ENCODE measurements around the gene LSM3.
A peak's percentile ranks its signal among the peaks of the same experiment; 100 is the strongest.

Gene LSM3

DNA sequence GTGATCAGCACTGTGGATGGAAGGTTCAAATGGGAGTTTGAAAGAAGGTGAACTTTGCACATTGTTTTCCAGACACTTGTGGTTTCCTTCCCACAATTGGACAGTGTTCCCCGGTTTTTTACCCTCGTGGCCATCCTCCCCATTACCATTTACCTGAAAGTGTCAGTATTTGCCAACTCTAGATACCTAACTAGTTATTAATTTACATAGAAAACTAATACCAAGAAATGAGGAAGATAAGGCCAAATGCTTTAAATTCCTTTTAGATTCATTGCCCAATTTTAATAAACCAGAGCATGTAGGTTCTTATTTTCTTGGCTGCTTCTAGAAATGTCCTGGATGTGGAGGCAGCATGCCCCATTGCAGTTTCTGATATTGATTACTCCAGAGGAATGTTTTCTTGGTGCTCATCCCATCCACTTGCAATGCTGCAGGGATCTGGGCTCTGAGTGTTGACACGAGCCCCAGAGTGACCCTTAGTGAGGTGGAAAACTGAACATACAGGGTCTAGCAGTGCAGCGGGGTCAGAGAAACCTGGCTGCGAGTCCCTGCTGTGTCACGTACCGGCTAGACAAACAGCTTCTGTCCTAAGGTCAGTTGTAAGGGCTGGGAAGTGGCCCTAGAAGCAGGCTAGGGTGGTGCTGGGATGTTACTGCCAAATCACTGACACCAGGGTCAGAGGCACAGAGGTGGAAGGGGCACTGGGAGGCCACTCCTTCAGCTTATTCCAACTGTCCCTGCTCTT, 23.5 kb downstream of the LSM3 start:
- no peak for DNase-seq

DNA sequence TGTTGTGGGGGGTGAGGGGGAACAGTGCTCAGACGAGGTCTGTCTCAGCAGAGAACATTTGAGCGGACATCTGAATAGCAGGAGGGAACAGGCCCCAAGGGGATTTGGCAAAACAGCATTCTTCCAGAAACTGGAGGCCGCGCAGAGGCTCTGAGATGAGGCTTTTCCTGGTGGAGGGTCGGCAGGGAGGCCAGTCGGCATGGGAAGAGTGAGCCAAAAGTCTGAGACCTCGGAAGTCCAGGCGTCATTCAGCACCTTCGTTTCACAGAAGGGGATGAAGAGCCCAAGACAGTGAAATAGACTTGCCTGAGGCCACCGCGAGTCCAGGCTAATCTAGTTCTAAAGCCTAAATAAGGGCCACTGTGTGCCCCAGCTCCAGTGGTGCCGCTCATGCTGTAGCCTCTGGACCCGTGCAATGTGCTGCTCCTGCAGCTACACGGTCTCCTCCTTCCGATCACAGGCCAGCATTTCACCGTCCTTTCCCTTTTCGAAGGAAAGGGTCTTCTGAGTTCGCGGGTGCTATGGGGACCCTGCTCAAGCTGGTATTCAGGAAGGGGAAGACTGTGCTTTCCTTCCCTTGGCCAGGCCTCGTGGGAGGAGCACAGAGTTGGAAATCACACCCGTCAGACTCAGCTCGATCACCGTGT, 24.4 kb downstream of the LSM3 start:
- DNase-seq, result no peak

GRCh38 chr3:14203521-14204079, 25.0 kb downstream of the LSM3 start:
- DNase-seq, result peak; percentile 65

DNA sequence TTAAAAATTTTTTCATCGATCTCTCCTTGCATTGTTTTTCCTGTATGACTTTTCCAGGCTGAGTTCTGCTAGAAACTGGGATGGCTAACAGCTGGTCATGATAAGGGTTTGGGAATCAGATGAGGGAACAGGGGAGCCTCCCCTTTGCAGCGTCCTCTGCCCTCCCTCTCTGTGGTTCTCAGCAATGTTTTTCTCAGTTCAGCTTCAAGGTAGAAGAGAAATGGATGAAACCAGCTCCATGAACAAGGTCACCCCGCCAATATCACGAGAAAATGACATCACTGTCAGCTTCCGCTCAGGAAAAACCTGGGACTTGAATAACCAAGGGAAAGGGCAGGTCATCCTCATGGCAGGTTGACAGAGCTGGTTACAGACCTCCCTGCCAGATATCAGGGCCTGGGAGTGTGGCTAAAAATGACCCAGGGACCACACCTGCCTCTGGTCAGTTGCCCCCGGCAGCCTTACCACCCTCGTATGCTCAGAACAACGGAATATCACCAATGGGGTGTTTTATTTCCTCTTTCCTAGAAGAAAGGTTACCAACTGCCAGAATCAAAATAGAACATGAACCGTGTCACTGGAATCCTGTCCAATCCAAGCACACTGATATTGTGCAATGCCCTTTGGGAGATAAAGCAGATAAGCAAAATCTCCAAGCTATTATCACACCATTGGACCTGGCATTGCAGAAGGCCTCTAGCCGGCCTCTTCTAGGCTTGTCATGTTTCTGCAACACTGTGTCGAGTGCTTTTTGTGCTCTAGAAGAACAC, 26.1 kb downstream of the LSM3 start:
- peak; percentile 13 for DNase-seq

DNA sequence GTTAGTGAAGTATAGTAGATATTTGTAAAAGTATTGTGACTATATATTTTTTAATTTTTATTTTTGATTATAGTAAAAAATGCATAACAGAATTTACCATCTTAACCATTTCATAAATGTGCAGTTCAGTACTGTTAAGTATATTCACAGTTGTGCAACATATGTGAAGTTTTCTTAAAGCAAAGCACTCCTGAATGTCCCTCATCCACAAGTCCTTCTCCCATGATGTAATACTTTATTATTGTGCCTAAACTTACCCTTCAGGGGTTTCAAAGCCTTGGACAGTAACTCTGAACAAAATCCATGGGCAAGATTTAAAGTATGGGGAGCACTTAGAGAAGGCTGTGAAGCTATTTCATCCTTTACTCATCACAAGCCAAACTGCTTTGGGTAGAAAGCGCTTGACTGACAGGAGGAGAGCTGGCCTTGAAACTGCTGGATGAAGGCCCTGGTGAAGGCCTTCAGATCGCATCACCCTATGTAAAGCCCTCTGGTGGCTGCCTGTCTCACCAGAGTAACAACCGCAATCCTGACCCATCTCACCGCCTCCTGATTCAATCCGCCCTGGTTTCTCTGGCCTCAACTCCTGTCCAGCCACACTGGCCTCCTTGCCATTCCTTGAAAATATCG, 28.0 kb downstream of the LSM3 start:
- DNase-seq, result no peak

GRCh38 chr3:14208168-14208567, 29.6 kb downstream of the LSM3 start:
- DNase-seq, result no peak

DNA sequence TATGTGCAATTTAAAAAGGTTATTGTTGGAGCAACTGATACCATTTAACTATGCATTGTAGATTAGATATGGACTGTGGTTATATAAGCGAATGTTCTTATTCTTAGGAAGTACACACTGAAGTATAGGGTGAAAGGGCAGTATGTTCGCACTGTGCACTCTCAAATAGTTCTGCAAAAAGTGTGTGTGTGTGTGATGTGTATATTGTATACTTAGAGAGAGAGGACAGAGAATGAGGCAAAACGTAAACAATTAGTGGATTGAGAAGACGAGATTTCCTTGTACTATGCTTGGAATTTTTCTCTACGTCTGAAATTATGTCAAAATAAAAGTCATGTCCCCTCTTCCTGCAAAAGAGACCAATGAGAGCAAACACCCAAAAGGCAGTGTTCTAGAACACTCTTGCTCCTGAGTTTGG, 30.4 kb downstream of the LSM3 start:
- no peak for DNase-seq

GRCh38 chr3:14209581-14210289, 31.1 kb downstream of the LSM3 start:
- DNase-seq, result no peak

DNA sequence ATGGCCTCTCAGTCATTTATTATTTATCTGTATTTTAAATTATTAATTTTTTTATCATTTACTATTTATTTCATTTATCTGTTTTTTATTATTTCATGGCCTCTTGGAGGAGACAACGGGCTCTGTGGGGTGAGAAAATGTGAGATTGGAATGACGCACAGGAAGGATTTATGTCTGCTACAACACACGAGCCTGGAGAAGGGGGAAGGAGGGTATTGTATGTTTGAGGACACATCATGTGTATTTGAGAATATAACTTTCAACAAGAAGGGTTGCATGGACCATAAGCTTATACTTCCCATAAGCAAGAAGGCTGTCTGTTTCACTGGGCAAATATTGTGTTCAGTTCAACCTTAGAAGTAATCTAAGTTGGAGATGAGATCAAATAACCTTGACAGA, 31.7 kb downstream of the LSM3 start:
- DNase-seq, result no peak

- DNase-seq, result no peak
Measured at GRCh38 chr3:14210843-14211594, 32.4 kb downstream of the LSM3 start.

DNA sequence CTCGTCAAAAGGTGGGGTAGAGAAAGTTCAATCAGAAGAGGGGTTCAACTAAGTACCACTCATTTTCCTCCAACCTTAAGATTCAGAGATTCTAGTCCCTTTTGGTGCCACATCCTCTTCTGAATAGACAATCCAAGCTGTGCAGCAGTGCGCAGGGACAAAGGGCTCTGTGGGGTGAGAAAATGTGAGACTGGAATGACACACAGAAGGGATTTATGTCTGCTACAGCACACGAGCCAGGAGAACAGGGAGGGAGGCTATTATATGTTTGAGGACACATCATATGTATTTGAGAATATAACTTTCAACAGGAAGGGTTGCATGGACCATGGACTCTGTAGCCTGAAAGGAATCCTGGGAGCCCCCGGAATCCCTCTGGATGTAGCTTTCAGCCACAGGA, 33.0 kb downstream of the LSM3 start:
- DNase-seq, result no peak

DNA sequence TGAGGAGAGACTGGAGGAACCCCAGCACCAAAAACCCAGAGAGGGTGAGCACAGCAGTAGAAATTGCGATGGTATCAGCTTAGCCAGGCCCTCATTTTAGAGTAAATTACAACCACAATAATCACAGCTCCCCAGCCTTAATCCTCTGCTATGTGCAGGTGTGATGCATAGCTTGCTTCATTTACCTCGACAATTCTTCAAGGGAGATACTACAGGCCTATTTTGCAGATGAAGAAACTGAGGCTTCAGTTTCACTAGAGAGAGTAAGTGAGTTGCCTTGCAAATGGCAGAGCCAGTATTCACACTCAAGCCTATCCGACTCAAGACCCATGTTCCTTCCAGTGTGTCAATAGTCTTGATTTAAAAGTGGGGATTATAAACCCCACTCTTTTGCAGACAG, 33.4 kb downstream of the LSM3 start:
- DNase-seq, result no peak

DNA sequence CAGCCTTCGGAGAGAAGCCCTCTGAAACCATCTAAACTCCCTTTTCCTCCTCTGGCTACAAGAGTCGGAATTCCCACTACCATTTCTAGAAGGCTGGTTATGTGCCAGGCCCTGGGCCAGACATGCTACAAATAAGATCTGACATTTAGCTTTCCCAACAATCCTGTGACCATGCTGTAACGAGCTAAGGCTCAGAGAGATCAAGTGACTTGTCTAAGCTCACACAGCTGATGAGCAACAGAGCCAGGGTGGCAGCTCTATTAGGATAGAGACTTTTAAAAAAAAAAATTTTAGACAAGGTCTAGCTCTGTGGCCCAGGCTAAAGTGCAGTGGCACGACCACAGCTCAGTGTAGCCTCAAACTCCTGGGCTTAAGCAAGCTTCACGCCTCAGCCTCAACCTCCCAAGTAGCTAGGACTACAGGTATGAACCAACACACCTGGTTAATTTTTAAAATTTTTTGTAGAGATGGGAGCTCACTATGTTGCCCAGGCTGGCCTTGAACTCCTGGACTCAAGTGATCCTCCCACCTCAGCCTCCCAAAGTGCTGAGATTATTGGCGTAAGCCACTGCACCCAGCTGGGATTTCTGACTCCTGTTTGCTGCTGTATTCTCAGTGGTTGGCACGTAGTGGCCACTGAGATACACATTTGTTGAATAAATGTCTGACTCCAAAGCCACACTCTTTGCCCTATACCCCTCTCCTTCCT, 34.6 kb downstream of the LSM3 start:
- DNase-seq, result no peak

DNA sequence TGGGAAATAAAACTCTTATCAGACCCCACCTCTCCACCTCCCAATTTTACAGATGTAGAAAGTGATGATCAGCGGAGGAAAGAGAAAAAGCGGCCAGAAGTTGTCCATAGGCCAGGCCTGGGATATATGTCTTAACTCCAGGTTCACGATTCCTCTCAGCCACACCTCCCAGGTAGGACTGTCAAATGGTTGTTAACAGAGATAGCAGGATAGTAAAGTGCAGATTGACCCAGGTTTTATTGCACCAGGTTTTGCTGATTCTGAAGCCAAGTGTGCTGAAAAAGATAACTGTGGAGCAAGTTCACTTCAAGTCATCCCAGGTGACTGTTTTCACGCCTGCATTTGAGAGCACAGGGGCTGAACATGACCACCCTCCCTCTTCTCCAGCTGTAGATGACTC, 36.1 kb downstream of the LSM3 start:
- no peak for DNase-seq

GRCh38 chr3:14216257-14217048, 37.8 kb downstream of the LSM3 start:
- peak; percentile 37 for DNase-seq

GRCh38 chr3:14218355-14218754, 39.7 kb downstream of the LSM3 start:
- no peak for DNase-seq

GRCh38 chr3:14220933-14221332, 42.3 kb downstream of the LSM3 start:
- DNase-seq, result no peak

DNA sequence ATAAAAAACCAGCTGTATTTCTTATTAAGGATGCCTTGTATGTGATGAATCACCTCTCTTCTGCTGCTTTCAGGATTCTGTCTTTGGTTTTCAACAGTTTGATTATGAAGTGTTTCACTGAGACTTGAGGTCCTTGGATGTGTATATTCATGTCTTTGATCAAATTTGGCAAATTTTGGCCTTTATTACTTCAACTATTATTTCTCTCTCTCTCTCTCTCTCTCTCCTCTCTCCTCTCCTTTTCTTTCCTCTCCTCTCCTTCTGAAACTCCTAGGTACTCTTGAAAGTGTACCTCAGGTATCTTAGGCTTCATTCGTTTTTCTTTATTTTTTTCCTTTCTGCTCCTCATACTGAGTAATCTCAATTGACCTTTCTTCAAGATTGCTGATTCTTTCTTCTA, 43.3 kb downstream of the LSM3 start:
- no peak for DNase-seq

GRCh38 chr3:14222457-14222856, 43.8 kb downstream of the LSM3 start:
- no peak for DNase-seq

DNA sequence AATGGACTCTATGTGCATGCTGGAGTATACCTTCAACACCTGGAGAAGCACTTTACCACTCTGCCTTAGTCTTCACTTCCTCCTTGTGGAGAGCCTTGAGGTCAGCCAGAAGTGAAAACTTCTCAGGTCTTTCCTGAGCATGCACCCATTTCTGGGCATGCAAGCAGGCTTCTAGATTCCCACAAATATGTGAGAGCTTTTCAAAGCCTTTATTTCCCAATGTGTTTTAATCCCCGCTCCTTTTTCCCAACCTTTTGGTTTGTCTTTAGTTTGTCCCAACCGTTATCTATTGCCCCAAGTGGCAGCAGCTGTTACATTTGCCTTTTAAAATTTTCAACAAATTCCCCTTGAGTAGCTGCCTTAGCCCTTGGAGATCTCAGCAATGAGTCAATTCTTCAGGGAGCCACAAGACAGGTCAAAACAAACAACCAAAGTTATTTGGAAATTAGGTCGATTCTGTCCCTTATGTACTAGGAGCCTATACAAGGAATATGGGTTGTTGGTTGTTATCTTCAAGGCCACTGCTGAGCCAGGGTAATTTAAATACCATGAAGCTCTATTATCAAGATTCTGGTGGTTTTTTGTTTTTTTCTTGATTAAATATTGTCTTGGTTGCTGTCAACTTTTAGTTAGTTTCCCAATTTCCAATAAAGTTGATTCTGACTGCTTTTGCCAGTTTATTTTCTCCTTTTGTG, 44.4 kb downstream of the LSM3 start:
- DNase-seq, result no peak
